NCI-H226 (cell line): Measurements from ENCODE around the gene LPAR2.
A peak's percentile ranks its signal among the peaks of the same experiment; 100 is the strongest.

Experiments used
- DNase-seq: peaks from one replicate; pipeline ENCODE4 v3.0.0-alpha.2; 2015

LPAR2 gene

GRCh38 chr19:19592690-19593089, 35.3 kb downstream of the LPAR2 start:
- no peak for DNase-seq

- peak; percentile 92 for DNase-seq
Measured at GRCh38 chr19:19591133-19591825, 36.7 kb downstream of the LPAR2 start.

GRCh38 chr19:19588546-19588945, 39.5 kb downstream of the LPAR2 start:
- DNase-seq, result no peak

GRCh38 chr19:19587771-19588170, 40.2 kb downstream of the LPAR2 start:
- no peak for DNase-seq

GRCh38 chr19:19584356-19584755, 43.7 kb downstream of the LPAR2 start:
- DNase-seq, result no peak

- no peak for DNase-seq
Measured at GRCh38 chr19:19582471-19582870, 45.5 kb downstream of the LPAR2 start.

GRCh38 chr19:19581391-19581790, 46.6 kb downstream of the LPAR2 start:
- DNase-seq, result no peak

- DNase-seq, result no peak
Measured at GRCh38 chr19:19580418-19580817, 47.6 kb downstream of the LPAR2 start.

- no peak for DNase-seq
Measured at GRCh38 chr19:19579533-19580361, 48.3 kb downstream of the LPAR2 start.

- DNase-seq, result no peak
Measured at GRCh38 chr19:19578252-19578651, 49.8 kb downstream of the LPAR2 start.

- no peak for DNase-seq
Measured at GRCh38 chr19:19575411-19575810, 52.6 kb downstream of the LPAR2 start.
